IPS-18c (cell line): ENCODE measurements around the gene FOXD4.
"Not testable (repeated sequence)": the region's sequence is repeated elsewhere in the genome, so short reads cannot be mapped to it uniquely, and the experiment has no call there.

Experiments
- H3K4me3 ChIP-seq: 2 replicates; pipeline ENCODE4 v1.7.0; 2013; ENCODE audit warnings: low read depth, mild to moderate bottlenecking, low read length, moderate library complexity; ENCODE audit not compliant: insufficient read depth
- H3K9me3 ChIP-seq: one replicate; pipeline ENCODE4 v1.6.1; 2013; ENCODE audit warnings: mild to moderate bottlenecking, low read length, moderate library complexity; ENCODE audit not compliant: control insufficient read depth, insufficient read depth

The FOXD4 gene

DNA sequence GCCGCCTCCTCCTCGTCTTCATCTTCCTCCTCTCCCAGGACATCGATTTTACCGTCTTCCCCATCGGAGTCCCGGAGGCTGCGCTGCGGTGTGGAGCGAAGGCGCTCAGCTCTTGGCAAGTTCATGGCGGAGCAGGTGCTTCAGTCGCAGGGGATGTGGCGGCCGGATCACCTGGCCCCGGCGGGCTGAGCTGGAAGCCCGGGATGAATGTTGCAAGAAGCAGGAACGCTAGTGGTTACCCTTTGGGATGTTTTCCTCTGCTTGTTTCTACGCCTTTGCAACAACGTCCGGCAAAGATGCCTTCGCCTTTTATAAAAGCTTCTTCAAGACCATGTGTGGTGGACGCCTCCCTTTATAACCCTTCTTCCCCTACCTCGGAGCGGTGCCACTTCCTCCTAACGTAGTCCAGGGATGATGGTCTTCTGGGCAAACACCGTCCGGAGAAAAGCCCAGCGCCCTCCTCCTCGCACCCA lies at the start of gene FOXD4:
TSS of gene FOXD4 (minus strand) at position 423 of the 473 bp plus-strand sequence. CDS start at position 125, 298 bp downstream.
- peak within 1 kb of the TSS; percentile 24; the same call in 1 of the 2 replicates for H3K4me3 ChIP-seq
- not testable (repeated sequence) for H3K9me3 ChIP-seq

DNA sequence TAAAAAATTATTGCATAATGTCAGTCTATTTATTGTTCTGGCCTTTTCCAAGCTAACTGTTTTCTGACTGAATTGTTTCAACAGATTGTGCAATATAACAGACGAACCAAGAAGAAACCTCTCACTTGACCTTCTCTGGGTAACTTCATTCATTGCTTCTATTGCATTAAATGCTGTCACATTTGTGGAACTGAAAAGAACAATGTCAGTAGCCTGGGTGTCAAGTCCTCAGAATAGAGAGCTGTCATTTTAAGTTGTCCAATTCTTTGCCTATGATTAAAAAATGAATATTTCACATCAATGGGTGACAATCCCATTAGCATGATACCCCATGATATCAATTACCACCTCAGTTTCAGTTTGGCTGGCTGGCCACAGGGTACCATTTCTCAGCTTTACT lies 41.7 kb upstream of the FOXD4 start:
- not testable (repeated sequence) for H3K4me3 ChIP-seq, H3K9me3 ChIP-seq

DNA sequence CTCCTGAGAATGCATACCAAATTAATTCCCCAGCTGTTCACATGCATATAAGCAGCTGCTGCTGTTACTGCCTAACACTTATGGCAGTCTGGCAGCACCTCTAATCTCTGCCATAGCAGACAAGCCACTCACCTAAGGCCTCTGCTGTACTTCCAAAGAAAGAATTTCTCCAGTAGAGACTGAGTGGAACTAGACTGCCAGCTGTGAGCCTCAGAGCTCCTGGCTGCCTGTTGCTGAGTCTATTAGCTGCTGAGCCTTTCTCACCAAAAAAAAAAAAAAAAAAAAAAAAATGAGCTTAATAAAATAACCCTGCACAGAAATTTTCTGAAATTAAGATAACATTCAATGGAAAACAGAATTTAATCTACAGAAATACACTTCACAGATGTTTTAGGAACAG lies 33.0 kb upstream of the FOXD4 start:
- H3K9me3 ChIP-seq = not testable (repeated sequence)

DNA sequence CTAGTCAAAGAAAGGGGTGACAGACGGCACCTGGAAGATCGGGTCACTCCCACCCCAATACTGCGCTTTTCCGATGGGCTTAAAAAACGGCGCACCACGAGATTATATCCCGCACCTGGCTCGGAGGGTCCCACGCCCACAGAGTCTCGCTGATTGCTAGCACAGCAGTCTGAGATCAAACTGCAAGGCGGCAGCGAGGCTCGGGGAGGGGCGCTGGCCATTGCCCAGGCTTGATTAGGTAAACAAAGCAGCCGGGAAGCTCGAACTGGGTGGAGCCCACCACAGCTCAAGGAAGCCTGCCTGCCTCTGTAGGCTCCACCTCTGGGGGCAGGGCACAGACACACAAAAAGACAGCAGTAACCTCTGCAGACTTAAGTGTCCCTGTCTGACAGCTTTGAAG lies 21.7 kb upstream of the FOXD4 start:
- H3K4me3 ChIP-seq, H3K9me3 ChIP-seq: not testable (repeated sequence)

More for the DNA sequence above, 33.0 kb upstream of the FOXD4 start:
- H3K4me3 ChIP-seq = not testable (repeated sequence)

DNA sequence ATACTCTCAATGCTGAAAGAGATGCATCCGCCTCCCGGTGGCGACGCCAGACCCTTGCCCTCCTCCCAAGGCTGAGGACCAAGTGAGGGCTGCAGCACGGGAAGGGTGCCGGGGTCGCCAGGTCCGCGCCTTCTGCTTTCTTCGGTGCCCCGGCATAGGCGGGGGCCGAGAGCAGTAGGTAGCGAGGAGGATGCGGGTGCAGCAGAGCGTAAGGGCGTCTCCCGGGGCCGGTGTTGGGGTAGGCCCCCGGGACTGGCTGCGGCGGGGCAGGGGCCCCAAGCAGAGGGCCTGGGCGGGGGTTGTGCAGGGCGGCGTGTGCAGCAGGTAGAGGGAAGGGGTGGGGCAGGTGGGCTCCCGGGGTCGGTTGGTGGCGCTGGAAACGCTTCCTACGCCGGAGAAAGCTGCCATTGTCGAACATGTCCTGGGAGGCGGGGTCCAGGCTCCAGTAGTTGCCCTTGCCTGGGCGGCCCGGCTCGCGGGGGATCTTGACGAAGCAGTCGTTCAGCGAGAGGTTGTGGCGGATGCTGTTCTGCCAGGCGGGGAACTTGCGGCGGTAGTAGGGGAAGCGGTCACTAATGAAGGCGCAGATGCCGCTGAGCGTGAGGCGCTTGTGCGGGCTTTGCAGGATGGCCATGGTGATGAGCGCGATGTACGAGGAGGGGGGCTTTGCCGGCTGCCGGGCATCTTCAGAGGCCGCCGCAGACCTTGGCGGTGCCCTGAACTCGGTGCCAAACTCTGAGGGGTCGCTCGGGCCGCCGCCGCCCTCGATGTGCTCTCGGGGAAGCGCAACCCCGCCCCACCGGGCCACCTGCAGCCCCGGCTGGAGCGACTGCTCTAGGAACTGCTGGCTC lies 848 bp downstream of the FOXD4 start:
- peak overlapping the region; percentile 24; the same call in 1 of the 2 replicates for H3K4me3 ChIP-seq
- H3K9me3 ChIP-seq = not testable (repeated sequence)

DNA sequence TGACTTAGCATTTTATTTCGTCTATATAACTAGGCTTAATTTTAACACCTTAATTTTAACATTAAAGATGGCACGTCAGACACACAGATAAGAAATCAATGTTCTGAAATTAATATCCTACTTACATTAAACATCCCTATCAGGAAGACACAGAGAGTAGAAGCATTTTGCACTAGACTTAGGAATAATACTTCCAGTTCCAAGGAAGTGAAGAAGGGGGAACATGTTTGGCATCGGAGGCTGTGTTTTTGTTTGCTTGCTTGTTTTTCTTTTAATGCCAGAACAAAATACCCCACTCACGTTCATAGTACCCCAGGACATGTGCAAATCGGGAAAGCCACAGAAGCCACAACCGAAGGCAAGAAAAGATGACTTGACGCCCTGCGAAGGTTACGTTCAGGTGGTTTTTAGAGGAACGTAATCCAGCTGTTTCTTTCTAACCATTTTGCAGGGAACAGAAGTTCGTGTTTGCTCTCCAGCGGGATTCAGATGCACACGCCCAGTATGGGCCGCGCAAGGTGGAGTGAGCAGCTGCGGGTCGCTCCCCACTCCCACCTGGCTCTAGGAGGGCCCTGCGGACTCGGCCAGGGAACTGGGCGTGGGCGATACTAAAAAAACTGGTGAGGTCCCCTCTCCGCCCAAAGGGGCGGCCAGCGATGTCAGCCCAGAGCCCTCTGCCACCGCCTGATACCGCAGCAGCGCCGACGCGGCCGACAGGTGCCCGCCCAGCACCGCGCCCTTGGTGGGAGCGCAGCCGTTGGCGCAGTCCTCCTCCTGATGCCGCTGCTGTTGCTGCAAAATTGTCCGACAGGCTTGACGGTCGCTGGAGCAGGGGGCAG lies 1.8 kb downstream of the FOXD4 start:
- not testable (repeated sequence) for H3K4me3 ChIP-seq

DNA sequence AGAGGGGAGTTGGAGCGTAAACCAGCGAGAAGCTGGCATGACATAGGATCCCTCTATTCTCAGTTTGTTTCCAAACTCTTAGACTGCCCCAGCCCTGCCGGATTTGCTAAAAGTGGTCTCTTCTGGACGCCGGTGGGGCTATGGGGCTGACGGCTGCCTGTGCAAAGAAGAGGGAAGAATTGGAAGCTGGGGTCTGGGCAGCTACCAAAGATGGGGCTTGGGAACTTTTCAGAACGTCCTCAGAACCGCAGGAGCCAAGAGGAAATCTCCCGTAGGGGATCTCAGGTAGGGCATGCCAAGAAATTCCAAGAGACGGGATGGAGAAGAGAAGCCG lies 3.1 kb downstream of the FOXD4 start:
- H3K4me3 ChIP-seq, H3K9me3 ChIP-seq: not testable (repeated sequence)

More for the DNA sequence above, 1.8 kb downstream of the FOXD4 start:
- H3K9me3 ChIP-seq = not testable (repeated sequence)

DNA sequence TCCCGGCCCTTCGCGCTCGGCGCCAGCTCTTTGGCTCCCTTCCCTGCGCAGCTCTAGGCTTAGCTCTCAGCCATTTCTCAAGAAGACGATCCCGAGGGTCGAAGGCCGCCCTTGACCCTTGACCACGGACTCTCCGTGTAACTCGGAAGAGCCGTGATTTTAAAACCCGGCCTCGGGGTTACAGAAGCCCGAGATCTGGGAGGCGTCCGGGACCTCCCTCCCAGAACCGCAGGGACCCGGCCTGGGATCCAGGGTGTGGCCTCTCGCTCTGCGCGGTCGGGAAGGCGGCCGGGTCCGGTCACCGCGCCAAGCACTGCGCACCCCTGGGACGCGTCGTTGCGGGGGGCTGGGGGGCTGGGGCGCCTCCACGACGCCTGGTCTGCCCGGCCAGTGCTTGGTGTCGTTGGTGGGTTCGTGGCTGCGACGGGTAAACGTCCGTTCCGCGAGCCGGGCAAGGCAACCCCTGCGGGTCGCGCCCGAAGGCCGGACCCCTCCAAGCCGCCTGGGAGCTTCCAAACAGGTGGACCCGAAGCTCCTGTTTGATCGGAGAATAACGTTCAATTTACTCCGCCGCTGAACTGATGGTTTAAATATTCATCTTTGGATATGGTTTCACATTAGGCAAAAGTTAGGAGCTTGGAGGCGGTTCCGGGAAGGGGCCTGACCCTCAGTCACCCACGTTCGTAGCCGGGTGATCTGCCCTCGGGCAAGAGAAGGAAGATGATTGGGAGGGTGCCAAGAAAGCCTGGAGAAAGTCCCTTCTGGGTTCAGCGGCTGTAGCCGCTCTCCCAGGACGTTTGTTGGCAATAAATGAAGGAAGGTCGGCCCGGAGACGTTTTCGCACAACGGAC lies 3.7 kb downstream of the FOXD4 start:
- H3K9me3 ChIP-seq = not testable (repeated sequence)
- peak overlapping the region; percentile 36; the same call in 1 of the 2 replicates for H3K4me3 ChIP-seq

DNA sequence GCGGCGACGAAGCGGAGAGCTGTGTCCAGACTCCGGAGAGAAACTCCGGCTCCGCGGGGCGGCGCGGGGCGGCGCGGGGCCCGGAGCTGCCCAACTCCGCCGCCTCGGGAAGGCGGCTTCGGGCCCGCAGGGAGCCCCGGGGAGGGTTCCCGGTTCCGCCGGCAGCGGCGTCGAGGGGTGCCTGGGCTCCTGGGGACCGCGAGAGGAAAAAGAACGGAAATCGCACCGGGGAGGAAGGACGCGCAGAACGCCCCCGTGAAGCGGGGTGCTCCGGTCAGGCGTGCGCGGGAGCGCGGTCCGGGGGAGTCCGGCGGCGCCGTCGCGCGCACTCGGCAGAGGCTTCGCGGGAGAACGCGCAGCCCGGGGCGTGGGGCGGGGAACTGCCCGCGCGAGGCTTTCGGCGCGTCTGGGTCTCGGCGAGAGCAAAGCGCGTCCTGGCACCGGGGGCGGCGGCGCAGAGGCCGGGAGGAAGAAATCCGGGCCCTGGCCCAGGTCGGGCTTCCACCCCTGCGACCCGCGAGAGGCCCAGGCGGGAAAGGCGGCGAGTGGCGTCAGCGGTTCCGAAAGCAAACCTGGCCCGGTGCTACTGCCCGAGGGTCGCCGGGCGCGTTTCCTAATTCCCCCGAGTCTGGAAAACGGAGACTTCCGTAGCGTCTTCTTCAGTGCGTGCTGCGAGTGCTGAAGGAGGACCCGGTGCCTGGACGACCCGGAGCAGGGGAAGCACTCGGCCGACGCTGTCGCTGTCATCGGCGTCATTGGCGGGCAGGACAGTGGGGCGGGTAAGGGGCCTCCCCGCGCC lies 4.5 kb downstream of the FOXD4 start:
- peak overlapping the region; percentile 36 for H3K4me3 ChIP-seq
- H3K9me3 ChIP-seq = not testable (repeated sequence)

DNA sequence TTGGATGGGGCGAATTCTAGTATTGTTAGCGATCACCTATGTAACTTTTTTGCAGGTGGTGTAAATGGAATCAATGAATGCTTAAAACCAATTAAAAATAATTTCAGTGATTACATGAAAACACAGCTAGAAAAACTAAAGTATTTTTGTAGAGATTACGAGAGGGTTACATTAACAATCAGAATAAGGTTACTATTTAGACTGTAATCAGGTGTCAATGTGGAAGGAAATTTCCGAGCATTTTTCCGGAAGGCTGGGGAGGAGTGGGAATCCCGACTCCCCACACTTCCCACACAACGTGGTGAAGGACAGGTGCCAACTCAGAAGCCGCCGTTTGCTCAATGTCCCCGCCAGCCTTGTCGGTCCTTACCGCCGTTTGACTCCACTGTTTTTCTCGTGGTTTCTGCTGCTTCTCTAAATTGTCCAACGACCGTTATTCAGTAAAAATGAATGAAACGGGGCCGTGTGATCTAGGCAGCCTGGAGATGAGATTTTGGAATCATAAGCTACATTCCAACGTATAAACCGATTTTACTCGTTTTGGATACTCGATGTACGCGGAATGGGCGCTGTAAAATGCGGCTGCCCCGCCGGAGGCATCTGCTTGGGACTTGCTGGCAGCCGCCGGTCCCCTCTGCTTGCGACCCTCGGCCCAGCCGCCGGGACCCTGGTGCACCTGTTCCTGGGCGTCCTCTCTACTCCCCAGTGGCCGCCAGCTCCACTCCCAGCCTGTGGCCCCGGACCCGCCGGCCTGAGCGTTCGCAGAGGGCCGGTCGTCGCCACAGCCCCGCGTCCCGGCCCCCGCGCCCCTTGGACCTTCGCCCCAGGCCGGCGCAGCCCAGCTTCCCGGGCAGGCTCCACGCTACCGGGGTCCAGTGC lies 5.4 kb downstream of the FOXD4 start:
- H3K9me3 ChIP-seq = not testable (repeated sequence)
- peak overlapping the region; percentile 36; the same call in 1 of the 2 replicates for H3K4me3 ChIP-seq

DNA sequence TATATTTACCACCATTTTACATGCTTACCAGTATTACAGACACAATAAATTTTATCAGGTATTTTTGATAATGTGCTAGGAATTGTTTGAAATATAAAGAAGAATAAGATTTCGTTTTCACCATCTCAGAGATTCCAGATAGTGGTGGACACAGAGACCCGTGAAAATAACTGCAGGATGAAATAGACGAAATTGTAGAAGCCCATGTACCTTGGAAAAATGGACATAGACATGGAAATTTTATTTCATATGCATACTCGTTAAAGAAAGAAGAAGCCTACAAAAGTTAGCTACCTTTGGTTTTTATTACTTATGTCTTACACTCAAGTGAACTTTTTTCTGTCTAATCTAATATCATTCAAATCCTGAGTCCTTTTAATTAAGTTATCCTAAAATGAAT lies 7.5 kb downstream of the FOXD4 start:
- H3K9me3 ChIP-seq, H3K4me3 ChIP-seq: not testable (repeated sequence)

DNA sequence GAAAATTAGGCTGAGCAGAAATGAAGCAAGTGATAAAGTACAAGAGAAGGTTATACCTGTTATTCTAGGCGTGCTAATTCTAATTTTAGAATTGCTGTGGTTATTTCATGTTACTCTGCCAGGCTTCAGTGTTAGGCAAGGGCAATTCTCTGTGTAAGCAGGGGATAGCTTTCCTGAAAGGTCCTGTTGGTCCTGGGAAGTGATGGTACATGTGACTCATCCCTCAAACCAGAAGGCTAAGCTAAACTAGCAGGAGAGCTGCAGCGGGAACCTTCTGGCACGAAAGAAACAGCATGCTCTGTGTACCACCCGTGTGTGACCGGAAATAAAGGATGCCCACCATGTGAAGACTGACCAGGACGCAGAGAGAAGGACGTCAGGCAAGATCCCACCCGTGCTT lies 8.7 kb downstream of the FOXD4 start:
- not testable (repeated sequence) for H3K9me3 ChIP-seq, H3K4me3 ChIP-seq

DNA sequence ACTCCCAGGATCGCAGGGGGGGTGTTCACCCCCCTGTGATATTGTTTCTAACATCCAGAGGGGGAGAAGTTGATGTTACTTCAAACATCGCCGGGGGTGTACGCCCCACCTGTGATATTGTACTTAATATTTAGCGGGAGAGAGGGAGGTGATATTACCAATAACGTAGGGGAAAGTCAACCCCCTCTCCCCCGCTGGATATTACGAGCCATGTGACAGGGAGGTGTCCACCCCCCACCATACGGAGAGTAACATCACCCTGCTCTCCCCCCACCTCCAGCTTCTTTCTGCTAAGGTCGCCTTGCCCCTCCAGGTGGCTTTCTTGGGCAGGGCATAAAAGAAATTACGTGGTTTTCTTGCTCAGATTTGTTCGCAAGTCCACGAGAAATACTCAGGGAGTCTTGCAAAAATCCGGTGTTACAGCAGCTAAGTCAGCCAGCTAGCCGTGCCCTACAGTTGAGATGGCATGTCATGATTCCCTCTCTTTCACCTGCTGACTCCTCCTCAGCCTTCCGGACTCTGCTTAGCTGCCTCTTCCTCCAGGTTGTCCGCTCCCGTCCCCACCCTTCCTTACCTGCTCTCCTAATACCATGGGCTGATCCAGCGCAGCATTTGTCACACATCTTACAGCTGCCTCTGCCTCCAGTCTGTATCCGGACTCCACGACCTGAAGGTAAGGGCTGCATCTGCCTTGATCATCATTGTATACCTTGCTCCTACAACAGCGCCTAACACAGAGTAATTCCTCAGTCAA lies 9.3 kb downstream of the FOXD4 start:
- H3K9me3 ChIP-seq, H3K4me3 ChIP-seq: not testable (repeated sequence)

DNA sequence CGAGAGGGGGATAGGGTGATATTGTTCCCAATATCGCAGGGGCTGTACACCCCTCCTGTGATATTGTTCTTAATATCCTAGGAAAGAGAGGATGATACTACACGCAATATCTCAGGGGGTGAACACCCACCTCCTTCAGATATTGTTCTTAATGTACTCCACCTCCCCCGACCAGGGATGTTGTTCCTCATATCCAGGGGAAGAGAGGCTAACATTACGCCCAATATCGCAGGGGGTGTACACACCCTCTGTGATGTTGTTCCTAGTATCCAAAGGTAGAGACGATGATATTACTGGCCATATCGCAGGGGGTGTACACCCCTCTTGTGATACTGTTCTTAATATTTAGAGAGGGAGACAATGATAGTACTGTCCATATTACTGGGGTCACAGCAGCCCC lies 12.2 kb downstream of the FOXD4 start:
- not testable (repeated sequence) for H3K4me3 ChIP-seq

DNA sequence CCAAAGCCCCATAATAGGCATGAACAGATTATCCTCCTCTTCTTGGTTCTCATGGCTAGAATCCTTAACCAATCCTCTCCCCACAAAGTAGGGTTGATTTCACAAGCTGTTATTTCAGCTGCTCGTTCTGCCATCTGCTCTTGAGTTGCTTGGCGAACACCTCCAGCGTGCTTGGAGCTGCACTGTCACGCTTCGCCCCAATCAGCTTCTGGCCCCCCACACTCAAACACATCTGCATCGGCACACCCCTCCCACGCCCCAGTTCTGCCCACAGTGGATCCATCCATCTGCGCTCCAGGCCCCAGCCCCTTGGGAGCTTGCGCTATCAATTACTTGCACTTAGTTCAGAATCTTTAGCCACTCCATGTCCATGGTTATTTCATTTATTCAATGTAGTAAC lies 17.8 kb downstream of the FOXD4 start:
- not testable (repeated sequence) for H3K4me3 ChIP-seq, H3K9me3 ChIP-seq

More for the DNA sequence above, 12.2 kb downstream of the FOXD4 start:
- not testable (repeated sequence) for H3K9me3 ChIP-seq
